Measurements from ENCODE around the gene IQGAP2. TPM values are rescaled to one million over a fixed set of nuclear protein-coding genes. Genes with fewer than 3 reads are reported as not detected.

Gene IQGAP2
- total RNA-seq, 1 experiment from 2014 or later, result 83.2 TPM

Other genes with a start within 250 kb of the IQGAP2 start
- gene F2RL2, start 220.1 kb downstream of the IQGAP2 start, total RNA-seq (2014; rRNA removed; shearing (Covaris generic)), result 204 and 260 TPM in 2 replicates

Measured in G401 (cell line).